Cardiac fibroblast (primary cell): ENCODE measurements around the gene CC2D2B.
"Not testable (repeated sequence)": the region's sequence is repeated elsewhere in the genome, so short reads cannot be mapped to it uniquely, and the experiment has no call there.

Experiments
- DNase-seq, 2 donors: peaks; one replicate each; pipeline versions ENCODE4 v3.0.0 to v3.0.0-alpha.2; 2010; ENCODE audit warnings: low read depth in 2 of 2
- H3K4me3 ChIP-seq, 2 donors: replicated peaks in 1 of 2; 1 replicate in 1 of 2; 2 replicates in 1 of 2; pipeline ENCODE4 v1.5.1; 2011; ENCODE audit warnings: low read depth in 2 of 2, low read length in 2 of 2, mild to moderate bottlenecking in 2 of 2, moderate library complexity in 1 of 2
- CTCF ChIP-seq: IDR thresholded peaks from one replicate; pipeline ENCODE4 v1.5.1; 2011; ENCODE audit warnings: low read depth, mild to moderate bottlenecking, low read length, inconsistent platforms

Gene CC2D2B

GRCh38 chr10:95866467-95866842, 41.3 kb upstream of the CC2D2B start:
- no peak overlapping the region for H3K4me3 ChIP-seq
- no peak for TF ChIP-seq CTCF
- DNase-seq, result no peak

GRCh38 chr10:95867866-95868265, 39.9 kb upstream of the CC2D2B start:
- H3K4me3 ChIP-seq, result no peak overlapping the region
- no peak for DNase-seq
- no peak for TF ChIP-seq CTCF

- DNase-seq, result no peak
- H3K4me3 ChIP-seq, result no peak overlapping the region
- TF ChIP-seq CTCF, result no peak
Observed at GRCh38 chr10:95872158-95872711, 35.5 kb upstream of the CC2D2B start.

- no peak for DNase-seq
- no peak for TF ChIP-seq CTCF
- H3K4me3 ChIP-seq, result no peak overlapping the region
Observed at GRCh38 chr10:95873139-95873538, 34.6 kb upstream of the CC2D2B start.

GRCh38 chr10:95873651-95874050, 34.1 kb upstream of the CC2D2B start:
- DNase-seq, result no peak
- no peak for TF ChIP-seq CTCF
- H3K4me3 ChIP-seq, result no peak overlapping the region

GRCh38 chr10:95874783-95875182, 33.0 kb upstream of the CC2D2B start:
- not testable (repeated sequence) for DNase-seq

GRCh38 chr10:95876756-95877155, 31.0 kb upstream of the CC2D2B start:
- no peak overlapping the region for H3K4me3 ChIP-seq
- no peak for TF ChIP-seq CTCF
- DNase-seq, result no peak

More at GRCh38 chr10:95874783-95875182, 33.0 kb upstream of the CC2D2B start:
- not testable (repeated sequence) for H3K4me3 ChIP-seq
